Measurements from ENCODE around the gene PPP3CA.

Gene PPP3CA

DNA sequence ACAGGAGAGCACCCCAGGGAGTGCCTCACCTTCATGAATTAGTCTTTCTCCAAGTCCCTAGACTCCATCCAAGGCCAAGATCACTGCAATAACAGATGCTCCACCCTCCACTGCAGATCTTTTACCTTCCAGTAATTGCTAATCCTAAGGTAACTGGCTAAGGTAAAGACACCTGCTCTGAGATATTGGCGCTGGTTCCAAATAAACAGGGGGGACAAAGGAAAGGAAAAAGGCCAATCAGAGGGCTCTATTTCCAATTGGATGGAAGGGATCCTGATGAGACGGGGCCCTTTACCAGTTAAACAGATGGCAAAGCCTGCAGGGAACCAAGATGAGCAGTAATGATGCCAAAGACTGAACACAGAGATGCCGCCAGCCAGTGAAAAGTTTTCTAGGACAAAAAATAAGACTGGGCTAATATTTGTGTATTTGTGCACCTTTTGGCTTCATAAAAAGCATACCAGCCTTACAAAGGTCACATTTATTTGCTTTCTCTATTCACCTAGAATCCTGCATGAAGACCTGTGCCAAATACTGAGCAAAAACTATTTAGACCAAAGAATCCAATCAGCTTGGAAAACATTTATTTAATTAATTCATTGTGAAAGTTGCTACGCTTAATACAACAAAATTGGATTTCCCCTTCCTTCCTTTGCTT is 148.5 kb downstream of the PPP3CA start:
- Histone ChIP-seq H3K27ac (ENCODE audit: low read depth, low read length, poor library complexity, severe bottlenecking) (no peak overlapping the region), H3K4me2 (ENCODE audit: low read length) (peak overlapping the region; percentile 29; the same call in 1 of the 2 replicates), H2AFZ (ENCODE audit: low read length) (no peak overlapping the region), H4K20me1 (ENCODE audit: insufficient read depth, low read length) (no peaks in the 10 kb centered on the region), H3F3A (ENCODE audit: insufficient read depth, low read length) (no peaks in the 10 kb centered on the region), H3K9me2 (ENCODE audit: low read depth, low read length) (no peaks in the 10 kb centered on the region), H3K79me2 (ENCODE audit: insufficient read depth, low read length) (peaks cover 38% of the 10 kb centered on the region), H3K9me3 (ENCODE audit: low read length) (no peaks in the 10 kb centered on the region), H3K4me1 (ENCODE audit: insufficient read depth, low read length, severe bottlenecking) (peaks cover 35% of the 10 kb centered on the region), H3K4me3 (ENCODE audit: low read depth, low read length, poor library complexity, severe bottlenecking) (no peak overlapping the region), H3K9ac (ENCODE audit: low read length) (no peak overlapping the region), H3K36me3 (ENCODE audit: insufficient read depth, low read length) (peaks cover 16% of the 10 kb centered on the region; the same call in 1 of the 2 replicates), H3K27me3 (ENCODE audit: insufficient read depth, low read length) (no peaks in the 10 kb centered on the region)
- TF ChIP-seq CTCF (IDR thresholded peaks at IDR 0.05; ENCODE audit: low read length) (no peak), EZH2 (IDR thresholded peaks at IDR 0.05; ENCODE audit: borderline replicate concordance, low read length) (no peak)

GRCh38 chr4:101197350-101197749 is 150.0 kb downstream of the PPP3CA start:
- H3K27me3 ChIP-seq (ENCODE audit: insufficient read depth, low read length): no peaks in the 10 kb centered on the region
- H3K27ac ChIP-seq (ENCODE audit: low read depth, low read length, poor library complexity, severe bottlenecking): no peak overlapping the region
- no peak overlapping the region for H3K9ac ChIP-seq (ENCODE audit: low read length)
- H3K4me1 ChIP-seq (ENCODE audit: insufficient read depth, low read length, severe bottlenecking): peaks cover 35% of the 10 kb centered on the region
- peaks cover 31% of the 10 kb centered on the region for H3K79me2 ChIP-seq (ENCODE audit: insufficient read depth, low read length)
- peaks cover 16% of the 10 kb centered on the region; the same call in 1 of the 2 replicates for H3K36me3 ChIP-seq (ENCODE audit: insufficient read depth, low read length)
- no peaks in the 10 kb centered on the region for H4K20me1 ChIP-seq (ENCODE audit: insufficient read depth, low read length)
- no peak overlapping the region for H2AFZ ChIP-seq (ENCODE audit: low read length)
- H3F3A ChIP-seq (ENCODE audit: insufficient read depth, low read length): no peaks in the 10 kb centered on the region
- no peak for TF ChIP-seq EZH2 (IDR thresholded peaks at IDR 0.05; ENCODE audit: borderline replicate concordance, low read length)
- TF ChIP-seq CTCF (IDR thresholded peaks at IDR 0.05; ENCODE audit: low read length): no peak
- H3K4me3 ChIP-seq (ENCODE audit: low read depth, low read length, poor library complexity, severe bottlenecking): no peak overlapping the region
- no peaks in the 10 kb centered on the region for H3K9me2 ChIP-seq (ENCODE audit: low read depth, low read length)
- H3K9me3 ChIP-seq (ENCODE audit: low read length): no peaks in the 10 kb centered on the region
- no peak overlapping the region for H3K4me2 ChIP-seq (ENCODE audit: low read length)

- no peak for TF ChIP-seq EZH2 (IDR thresholded peaks at IDR 0.05; ENCODE audit: borderline replicate concordance, low read length)
- TF ChIP-seq CTCF (IDR thresholded peaks at IDR 0.05; ENCODE audit: low read length): no peak
- Histone ChIP-seq H3K9me3 (ENCODE audit: low read length) (no peaks in the 10 kb centered on the region), H3K79me2 (ENCODE audit: insufficient read depth, low read length) (no peaks in the 10 kb centered on the region), H3K4me2 (ENCODE audit: low read length) (no peak overlapping the region), H3K36me3 (ENCODE audit: insufficient read depth, low read length) (peaks cover 16% of the 10 kb centered on the region; the same call in 1 of the 2 replicates), H3K9me2 (ENCODE audit: low read depth, low read length) (no peaks in the 10 kb centered on the region), H3F3A (ENCODE audit: insufficient read depth, low read length) (no peaks in the 10 kb centered on the region), H3K27me3 (ENCODE audit: insufficient read depth, low read length) (no peaks in the 10 kb centered on the region), H3K4me1 (ENCODE audit: insufficient read depth, low read length, severe bottlenecking) (peaks cover 12% of the 10 kb centered on the region), H4K20me1 (ENCODE audit: insufficient read depth, low read length) (no peaks in the 10 kb centered on the region), H2AFZ (ENCODE audit: low read length) (no peak overlapping the region), H3K27ac (ENCODE audit: low read depth, low read length, poor library complexity, severe bottlenecking) (no peak overlapping the region), H3K4me3 (ENCODE audit: low read depth, low read length, poor library complexity, severe bottlenecking) (no peak overlapping the region), H3K9ac (ENCODE audit: low read length) (no peak overlapping the region)
Observed at GRCh38 chr4:101192244-101192643, 155.1 kb downstream of the PPP3CA start.
